ENCODE results near the gene STK11. TPM values are rescaled to one million over a fixed set of nuclear protein-coding genes. Genes with fewer than 3 reads are reported as not detected.

The STK11 gene
- total RNA-seq, 2 experiments from 2014 or later = 76.5 to 78.4 TPM

- intact Hi-C loops (cut with micrococcal nuclease; ENCODE audit: unreplicated experiment) = no loop called here
- Histone ChIP-seq H4K20me1 (ENCODE audit: insufficient read depth, low read length) (no peaks in the 10 kb centered on the region), H2AFZ (ENCODE audit: low read length) (no peak overlapping the region), H3K9me3 (ENCODE audit: low read length) (no peaks in the 10 kb centered on the region), H3K4me2 (ENCODE audit: low read length) (no peak overlapping the region; the same call in 1 of the 2 replicates), H3K9me2 (ENCODE audit: insufficient read depth, low read length) (no peaks in the 10 kb centered on the region), H3K27ac (ENCODE audit: low read depth, low read length, poor library complexity, severe bottlenecking) (no peak overlapping the region), H3K4me1 (ENCODE audit: insufficient read depth, low read length, poor library complexity, severe bottlenecking) (peaks cover 17% of the 10 kb centered on the region), H3K4me3 (ENCODE audit: low read depth, low read length, poor library complexity, severe bottlenecking) (no peak overlapping the region), H3K36me3 (ENCODE audit: insufficient read depth, low read length) (no peaks in the 10 kb centered on the region), H3K79me2 (ENCODE audit: insufficient read depth, low read depth, low read length) (no peaks in the 10 kb centered on the region)
- BruUV-seq (replicated peaks) = no TSS peak
- TF ChIP-seq CTCF (conservative IDR thresholded peaks at IDR 0.05; ENCODE audit: low read length) = no peak
- no peak for TF ChIP-seq EZH2phosphoT487 (IDR thresholded peaks at IDR 0.05; ENCODE audit: borderline replicate concordance, low read depth, low read length)
- POLR2A ChIA-PET = no interaction called here
- CTCF ChIA-PET (ENCODE audit: unreplicated experiment) = no interaction called here
- DNase-seq (ENCODE audit: low spot score) = no peak
These were observed 31.0 kb downstream of the STK11 start for GRCh38 chr19:1236576-1236975.

- H3K4me3 ChIP-seq (ENCODE audit: low read depth, low read length, poor library complexity, severe bottlenecking) = peak overlapping the region; percentile 55
- intact Hi-C loops (cut with micrococcal nuclease; ENCODE audit: unreplicated experiment) = no loop called here
- H4K20me1 ChIP-seq (ENCODE audit: insufficient read depth, low read length) = no peaks in the 10 kb centered on the region
- TF ChIP-seq EZH2phosphoT487 (IDR thresholded peaks at IDR 0.05; ENCODE audit: borderline replicate concordance, low read depth, low read length) (peak; percentile 84; the same call in 1 of the 2 replicates), CTCF (conservative IDR thresholded peaks at IDR 0.05; ENCODE audit: low read length) (no peak)
- H2AFZ ChIP-seq (ENCODE audit: low read length) = no peak overlapping the region
- H3K27ac ChIP-seq (ENCODE audit: low read depth, low read length, poor library complexity, severe bottlenecking) = no peak overlapping the region
- H3K79me2 ChIP-seq (ENCODE audit: insufficient read depth, low read depth, low read length) = peaks cover 5% of the 10 kb centered on the region; the same call in 1 of the 2 replicates
- no peaks in the 10 kb centered on the region for H3K9me2 ChIP-seq (ENCODE audit: insufficient read depth, low read length)
- CTCF ChIA-PET (ENCODE audit: unreplicated experiment) = no interaction called here
- no TSS peak for BruUV-seq (replicated peaks)
- no peaks in the 10 kb centered on the region for H3K9me3 ChIP-seq (ENCODE audit: low read length)
- no peaks in the 10 kb centered on the region for H3K36me3 ChIP-seq (ENCODE audit: insufficient read depth, low read length)
- peak overlapping the region; percentile 61 for H3K4me2 ChIP-seq (ENCODE audit: low read length)
- POLR2A ChIA-PET = no interaction called here
- peaks cover 17% of the 10 kb centered on the region for H3K4me1 ChIP-seq (ENCODE audit: insufficient read depth, low read length, poor library complexity, severe bottlenecking)
- DNase-seq (ENCODE audit: low spot score) = no peak
These were observed 31.6 kb downstream of the STK11 start for GRCh38 chr19:1237027-1237659.

GRCh38 chr19:1237754-1238368 lies 32.3 kb downstream of the STK11 start, which contains the start of gene CBARP:
CBARP (minus strand) TSS chr19:1238005; CDS start chr19:1236100, 1,905 bp downstream.
- no peak within 1 kb of the TSS for H3K27ac ChIP-seq (ENCODE audit: low read depth, low read length, poor library complexity, severe bottlenecking)
- ChIA-PET CTCF (ENCODE audit: unreplicated experiment) (no interaction called here), POLR2A (no interaction called here)
- H3K4me3 ChIP-seq (ENCODE audit: low read depth, low read length, poor library complexity, severe bottlenecking) = peak within 1 kb of the TSS; percentile 55
- H2AFZ ChIP-seq (ENCODE audit: low read length) = no peak within 1 kb of the TSS
- no peaks in the 10 kb centered on the region for H4K20me1 ChIP-seq (ENCODE audit: insufficient read depth, low read length)
- TF ChIP-seq EZH2phosphoT487 (IDR thresholded peaks at IDR 0.05; ENCODE audit: borderline replicate concordance, low read depth, low read length) (no peak), CTCF (conservative IDR thresholded peaks at IDR 0.05; ENCODE audit: low read length) (no peak)
- H3K9me2 ChIP-seq (ENCODE audit: insufficient read depth, low read length) = no peaks in the 10 kb centered on the region
- H3K4me2 ChIP-seq (ENCODE audit: low read length) = peak within 1 kb of the TSS; percentile 61
- BruUV-seq (replicated peaks) = no TSS peak
- H3K36me3 ChIP-seq (ENCODE audit: insufficient read depth, low read length) = no peaks in the 10 kb centered on the region
- H3K4me1 ChIP-seq (ENCODE audit: insufficient read depth, low read length, poor library complexity, severe bottlenecking) = peaks cover 18% of the 10 kb centered on the region
- peaks cover 12% of the 10 kb centered on the region; the same call in 1 of the 2 replicates for H3K79me2 ChIP-seq (ENCODE audit: insufficient read depth, low read depth, low read length)
- DNase-seq (ENCODE audit: low spot score) = no peak
- no peaks in the 10 kb centered on the region for H3K9me3 ChIP-seq (ENCODE audit: low read length)
- intact Hi-C loops (cut with micrococcal nuclease; ENCODE audit: unreplicated experiment) = no loop called here
